HG02798 (cell line): ENCODE data around the gene MXI1.
"Not testable (repeated sequence)": the region's sequence is repeated elsewhere in the genome, so short reads cannot be mapped to it uniquely, and the experiment has no call there.

Experiments used
- ATAC-seq: cut with Tn5 transposase; IDR thresholded peaks from one replicate; pipeline ENCODE4 v1.9.1; 2021; ENCODE audit warnings: mild to moderate bottlenecking; ENCODE audit not compliant: unreplicated experiment, poor library complexity

Gene MXI1

DNA sequence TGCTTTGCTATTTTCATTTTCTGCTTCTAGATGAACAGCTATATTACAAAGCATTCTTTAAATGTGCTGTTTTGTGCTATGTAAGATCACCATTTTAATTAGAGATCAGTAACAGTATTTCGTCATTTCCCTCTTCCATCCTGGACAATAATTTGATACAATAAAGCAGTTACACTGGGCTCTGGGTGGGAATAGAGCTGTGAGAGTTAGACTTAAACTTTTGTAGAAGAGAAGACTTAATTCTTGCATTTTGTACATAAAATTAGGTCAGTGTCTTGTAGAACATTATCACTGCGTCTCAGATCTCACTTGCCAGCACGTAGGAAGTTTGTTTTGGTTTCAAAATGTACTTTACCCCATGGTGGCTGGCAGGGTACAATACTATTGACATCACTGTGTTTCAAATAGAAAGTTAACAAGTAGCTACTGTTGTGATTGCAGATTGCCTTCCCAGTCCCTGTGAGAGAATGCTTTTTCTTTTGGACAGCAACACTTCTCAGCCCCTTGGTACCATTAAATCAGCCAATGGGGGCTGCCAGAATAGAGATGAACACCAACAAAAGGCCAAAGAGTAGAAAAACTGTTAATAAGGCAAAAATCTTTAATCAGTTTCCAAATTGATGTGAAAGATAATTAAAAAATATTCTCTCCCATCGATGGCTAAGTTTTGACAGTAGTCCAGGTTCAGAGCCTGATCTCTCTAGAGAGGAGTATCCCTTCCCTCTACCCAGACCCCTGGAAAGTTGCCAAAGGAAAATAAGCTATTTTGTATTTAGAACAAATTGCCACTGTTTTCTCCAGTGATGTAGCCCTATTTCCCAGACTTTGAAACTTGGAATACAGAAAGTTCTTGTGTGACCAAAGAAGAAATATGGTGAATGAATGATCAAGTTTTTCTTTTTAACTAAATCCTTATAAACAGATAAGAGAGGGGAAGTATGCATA lies 62.2 kb downstream of the MXI1 start:
- no peak for ATAC-seq

DNA sequence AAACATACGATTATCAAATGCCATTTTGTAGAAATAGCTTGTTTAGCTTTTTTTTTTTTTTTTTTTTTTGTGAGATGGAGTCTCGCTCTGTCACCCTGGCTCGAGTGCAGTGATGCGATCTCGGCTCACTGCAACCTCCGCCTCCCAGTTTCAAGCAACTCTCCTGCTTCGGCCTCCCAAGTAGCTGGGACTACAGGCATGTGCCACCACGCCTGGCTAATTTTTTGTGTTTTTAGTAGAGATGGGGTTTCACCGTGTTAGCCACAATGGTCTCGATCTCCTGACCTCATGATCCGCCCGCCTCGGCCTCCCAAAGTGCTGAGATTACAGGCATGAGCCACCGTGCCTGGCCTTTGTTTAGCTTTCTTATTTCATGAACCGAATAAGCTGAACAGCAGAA lies 65.6 kb downstream of the MXI1 start:
- not testable (repeated sequence) for ATAC-seq

DNA sequence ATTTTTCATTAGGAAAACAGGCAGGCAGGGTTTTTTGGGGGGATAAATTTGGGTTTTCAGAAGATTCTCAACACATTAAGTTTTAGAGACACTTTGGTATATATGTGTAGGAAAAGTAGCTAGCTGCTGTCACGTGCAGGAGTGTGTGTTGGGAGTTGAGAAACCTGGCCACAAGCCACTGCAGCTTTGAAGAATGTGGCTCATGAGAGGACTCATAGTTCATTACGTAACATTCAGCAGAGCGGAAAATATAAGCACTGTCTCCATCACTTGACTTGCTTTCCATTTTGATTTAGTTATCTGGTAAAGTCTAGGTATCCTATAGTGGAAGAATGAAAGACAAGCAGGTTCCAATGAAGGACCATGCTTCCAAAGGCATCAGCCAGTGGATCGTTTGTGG lies 66.1 kb downstream of the MXI1 start:
- ATAC-seq: no peak

DNA sequence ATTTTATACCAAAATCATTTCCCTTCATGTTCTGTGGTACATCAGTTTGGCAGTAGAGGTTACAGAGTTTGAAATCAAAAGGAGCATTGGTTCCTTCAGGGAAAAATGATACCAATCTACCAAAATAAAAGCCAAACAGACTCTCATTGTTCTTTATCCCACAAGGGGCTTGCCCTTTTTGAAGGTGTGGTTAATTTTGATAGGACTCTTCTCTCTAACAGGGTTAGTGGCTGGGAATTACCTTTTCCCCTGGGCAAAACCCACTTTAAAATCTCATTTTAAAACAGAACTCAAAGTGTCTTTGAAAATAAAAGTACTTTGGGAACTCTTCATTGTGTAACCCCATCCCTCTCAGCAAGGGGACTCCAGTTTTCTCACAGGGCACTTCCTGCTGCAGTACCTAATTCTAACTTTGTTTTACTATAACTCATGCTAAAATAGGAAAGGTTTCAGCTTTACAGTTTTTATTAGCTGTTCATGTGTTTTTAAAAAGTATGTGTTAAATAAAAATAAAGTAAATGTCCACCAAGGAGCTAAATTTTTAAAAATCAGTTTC lies 66.7 kb downstream of the MXI1 start:
- no peak for ATAC-seq

DNA sequence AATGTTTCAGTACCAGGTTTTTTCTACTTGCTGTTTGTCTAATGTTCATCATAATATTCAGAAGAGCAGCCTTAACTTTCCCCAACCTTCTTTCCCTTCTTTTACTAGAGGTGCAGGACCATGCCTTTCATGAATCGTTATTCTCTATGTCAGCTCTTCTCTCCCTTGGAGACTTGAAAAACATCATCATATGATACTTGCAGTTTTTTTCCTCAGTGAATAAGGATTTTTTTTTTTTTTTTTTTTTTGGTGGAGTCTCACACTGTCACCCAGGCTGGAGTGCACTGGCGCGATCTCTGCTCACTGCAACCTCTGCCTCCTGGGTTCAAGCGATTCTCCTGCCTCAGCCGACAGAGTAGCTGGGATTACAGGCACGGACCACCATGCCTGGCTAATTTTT lies 67.2 kb downstream of the MXI1 start:
- ATAC-seq: no peak

DNA sequence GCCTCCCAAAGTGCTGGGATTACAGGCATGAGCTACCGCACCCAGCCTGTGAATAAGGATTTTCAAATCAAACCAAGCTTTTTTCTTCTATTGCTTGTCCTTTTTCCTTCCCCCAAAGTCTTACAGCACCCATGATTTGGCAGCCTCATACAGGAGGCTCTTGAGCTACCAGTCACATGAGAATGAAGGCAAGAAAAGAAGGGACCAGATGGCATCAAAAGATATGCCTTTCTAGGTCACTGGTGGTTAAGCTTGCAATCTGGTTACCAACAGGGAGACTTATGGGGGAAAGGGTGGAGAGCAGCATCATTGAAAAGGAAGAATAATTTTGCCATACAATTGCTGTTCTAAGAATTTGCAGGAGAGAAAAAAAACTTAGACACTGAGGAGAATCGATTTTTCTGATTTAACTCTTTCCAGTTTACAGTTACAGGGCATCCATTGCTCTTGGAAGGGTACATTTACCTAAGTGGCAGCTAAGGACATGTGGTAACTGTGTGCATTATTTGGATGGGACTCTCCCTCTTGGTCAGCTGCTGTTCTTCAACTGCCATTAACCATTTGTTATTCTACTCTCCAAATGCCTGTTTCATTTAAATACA lies 67.8 kb downstream of the MXI1 start:
- no peak for ATAC-seq

DNA sequence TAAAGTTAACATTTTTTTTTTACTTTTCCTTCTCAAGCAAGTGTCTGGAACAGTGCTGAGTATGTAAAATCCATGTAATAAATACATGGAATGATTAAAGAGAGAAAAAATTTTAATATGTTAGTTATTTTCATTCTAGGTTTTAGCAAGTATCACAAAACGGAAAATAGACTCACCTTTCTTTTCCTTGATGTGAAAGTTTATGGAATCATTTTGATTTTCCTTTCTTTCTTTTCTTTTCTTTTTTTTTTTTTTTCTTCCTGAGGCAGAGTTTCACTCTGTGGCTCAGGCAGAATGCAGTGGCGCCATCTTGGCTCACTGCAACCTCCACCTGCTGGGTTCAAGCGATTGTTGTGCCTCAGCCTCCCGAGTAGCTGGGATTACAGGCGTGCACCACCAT lies 69.2 kb downstream of the MXI1 start:
- no peak for ATAC-seq

DNA sequence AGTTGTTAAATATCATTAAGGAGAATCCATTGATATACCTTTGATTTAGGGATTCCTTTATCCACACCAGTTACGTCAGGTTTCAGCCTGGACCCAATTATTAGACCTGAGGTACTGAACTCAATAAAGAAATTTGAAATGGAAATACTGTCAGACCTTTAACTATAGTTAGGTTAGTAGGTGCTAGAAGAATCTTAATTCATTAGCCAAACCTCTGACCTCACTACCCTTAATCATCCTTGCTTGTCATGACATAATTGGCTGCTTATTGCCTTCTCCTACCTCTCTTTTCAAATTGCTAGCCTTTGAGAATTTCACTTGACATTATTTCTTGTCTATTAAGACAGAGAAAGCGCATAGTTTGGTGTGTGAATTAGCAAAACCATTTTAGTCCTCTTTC lies 70.2 kb downstream of the MXI1 start:
- no peak for ATAC-seq

DNA sequence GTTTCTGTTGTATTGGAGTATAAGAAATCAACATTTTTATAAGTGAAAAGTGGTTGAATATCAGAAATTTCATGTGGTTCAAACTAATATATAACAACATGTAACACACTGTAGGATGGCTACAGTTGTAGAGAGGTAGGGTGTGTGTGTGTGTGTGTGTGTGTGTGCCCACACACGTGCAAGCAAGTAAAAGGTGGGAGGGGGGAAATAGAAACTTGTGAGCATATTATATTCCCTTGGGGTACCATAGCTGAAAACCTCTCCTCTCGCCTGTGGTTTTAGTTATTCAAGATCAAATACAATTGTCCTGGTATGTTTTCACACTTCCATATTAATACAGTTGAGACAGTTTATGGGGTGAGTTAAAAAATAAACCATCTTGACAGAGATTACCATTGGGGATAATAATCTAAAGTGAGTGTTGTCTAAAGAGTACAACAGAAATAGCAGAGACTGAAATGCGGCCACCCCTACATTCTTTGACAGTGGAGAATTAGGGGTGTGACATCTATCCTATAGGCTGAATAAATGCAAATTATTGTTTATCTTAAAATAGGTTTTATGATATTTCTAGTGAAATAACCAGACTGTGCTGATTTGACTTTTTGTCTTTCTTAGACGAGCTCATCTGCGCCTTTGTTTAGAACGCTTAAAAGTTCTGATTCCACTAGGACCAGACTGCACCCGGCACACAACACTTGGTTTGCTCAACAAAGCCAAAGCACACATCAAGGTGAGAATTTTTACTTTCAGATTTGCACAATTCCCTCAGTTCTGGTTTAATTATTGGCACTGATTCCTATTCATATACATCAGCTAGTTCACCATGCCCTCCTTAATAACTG lies 71.4 kb downstream of the MXI1 start:
- no peak for ATAC-seq

DNA sequence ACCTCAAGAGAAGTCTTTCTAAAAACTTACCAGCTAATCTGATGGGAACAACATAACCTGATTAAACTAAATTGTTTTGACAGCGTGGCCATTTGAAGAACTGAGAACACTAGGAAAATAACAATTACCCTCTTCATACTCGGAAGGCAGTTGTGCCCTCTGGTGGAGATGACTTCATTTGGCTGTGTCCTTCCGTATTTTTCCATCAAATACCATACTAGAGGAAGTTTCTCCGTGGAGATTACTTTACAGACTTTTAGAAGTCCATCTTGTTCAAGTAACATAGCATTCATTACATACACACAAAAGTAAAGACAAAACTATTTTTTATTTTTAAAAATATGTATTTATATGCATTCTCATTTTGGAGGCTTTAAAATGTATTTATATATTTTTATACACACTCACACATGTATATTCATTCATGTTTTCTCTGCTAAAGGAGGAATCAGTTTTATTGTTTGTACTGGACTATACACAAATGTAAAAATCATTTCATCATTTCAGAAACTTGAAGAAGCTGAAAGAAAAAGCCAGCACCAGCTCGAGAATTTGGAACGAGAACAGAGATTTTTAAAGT lies 72.1 kb downstream of the MXI1 start:
- ATAC-seq: no peak

DNA sequence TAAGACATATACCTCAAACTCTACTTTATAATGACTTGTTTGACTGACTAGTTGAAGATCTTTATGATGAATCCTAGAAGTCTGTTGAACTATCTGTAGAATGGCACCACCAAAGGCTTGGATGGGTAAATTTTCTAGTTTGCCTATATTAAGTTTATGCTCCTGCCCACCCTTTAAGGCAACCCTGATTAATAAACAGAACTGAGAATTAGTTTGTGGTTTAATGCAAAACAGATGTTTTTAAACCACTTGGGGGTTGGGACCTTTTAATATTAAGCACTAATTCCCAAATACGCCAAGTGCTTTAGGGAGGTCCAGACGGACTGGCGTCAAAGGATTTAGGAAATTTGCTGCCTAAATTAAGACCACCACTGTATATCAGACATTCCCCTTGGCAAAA lies 76.9 kb downstream of the MXI1 start:
- no peak for ATAC-seq

DNA sequence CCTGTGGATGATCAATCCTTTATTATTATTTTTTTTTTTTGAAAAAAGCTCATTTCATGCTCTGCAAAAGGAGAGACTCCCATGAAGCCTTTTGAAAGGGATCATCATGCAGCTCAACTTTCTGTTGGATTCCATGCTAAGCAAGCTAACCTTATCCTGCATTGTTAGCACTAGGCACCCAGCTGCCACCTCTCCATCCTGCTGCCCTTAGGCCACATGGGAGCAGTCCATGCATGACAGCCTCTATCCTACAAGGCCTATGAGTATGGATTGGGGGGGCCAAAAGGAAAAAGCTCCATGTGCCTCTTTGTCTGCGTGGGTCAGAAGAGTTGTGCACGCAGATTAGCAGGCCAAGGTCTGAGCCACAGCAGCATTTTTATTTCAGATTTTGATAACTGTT lies 78.1 kb downstream of the MXI1 start:
- ATAC-seq: no peak

DNA sequence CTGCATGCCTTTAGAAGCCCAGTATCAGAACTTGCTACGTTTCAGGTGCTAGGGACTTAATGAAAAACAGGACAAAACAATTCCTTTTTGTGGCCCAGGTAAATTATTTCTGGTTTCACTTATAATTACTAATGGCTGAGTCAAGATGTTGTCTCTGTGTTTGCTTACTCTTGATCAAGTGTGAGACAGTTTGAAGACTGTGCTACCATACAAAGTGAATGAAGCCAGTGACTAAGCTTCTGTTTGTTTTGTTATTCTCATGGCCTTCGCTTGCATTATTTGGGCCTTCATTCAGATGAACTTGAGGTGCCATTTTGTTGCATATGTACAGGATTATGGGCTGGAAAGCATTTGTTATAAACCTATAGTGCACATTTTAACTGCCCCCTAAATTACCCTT lies 79.4 kb downstream of the MXI1 start:
- no peak for ATAC-seq

DNA sequence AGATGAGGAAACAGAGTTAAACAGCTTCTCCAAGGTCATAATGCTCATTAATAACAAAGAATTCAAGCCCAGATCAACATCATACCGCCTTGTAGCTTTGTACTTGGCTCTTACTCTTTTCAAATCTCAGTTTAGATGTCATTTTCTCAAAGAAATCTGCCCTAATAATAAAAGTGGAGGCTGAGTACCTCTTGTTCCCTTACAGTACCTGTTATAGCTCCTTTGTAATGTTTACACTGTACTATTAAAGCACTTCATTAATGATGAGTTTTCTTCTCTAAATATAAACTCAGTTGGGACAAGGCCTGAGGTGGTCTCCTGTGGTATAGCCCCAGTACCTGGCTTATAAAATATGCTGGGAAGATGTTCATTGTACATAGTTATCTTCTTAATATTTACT lies 89.6 kb downstream of the MXI1 start:
- ATAC-seq: no peak

DNA sequence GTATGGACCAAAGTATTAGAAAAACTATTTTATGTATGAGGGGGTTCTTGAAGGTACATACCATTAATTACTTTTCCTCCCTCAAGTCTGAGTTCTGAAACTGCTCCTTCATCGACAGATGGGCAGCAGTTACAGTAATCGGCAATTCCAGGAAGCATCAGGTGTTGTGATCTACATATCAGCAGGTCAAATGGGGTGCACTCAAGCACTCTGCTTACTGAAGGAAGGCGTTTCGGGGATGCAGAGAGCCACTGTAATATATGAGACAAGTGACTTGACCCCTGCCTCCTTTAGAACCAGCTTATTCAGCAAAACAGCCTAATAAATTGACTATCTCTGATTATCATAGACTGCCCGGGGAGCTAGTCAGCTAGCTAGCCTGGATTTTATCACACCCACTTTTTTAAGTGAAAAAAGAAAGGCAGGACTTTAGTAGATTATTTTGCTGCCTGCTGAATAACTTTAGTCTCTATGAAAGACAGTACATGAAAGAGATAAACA lies 93.1 kb downstream of the MXI1 start:
- ATAC-seq: no peak

DNA sequence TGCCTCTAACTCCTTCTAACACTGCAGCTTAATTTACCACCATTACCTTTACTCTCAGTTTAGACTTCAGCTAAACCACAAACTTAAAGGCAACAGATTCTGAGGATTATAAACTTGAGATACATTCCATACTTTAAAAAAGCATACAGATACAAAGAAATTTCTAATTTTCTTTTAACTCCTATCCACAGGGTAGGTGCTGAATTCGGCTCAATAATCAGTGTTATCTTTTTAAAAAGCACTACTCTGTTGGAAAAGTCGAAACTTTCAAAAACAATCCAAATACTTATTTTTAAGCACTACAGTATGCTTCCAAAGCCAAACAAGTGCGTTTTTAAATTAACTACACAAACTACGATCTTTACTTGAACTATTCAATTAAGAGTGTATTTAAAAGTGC lies 96.3 kb downstream of the MXI1 start:
- ATAC-seq: no peak

DNA sequence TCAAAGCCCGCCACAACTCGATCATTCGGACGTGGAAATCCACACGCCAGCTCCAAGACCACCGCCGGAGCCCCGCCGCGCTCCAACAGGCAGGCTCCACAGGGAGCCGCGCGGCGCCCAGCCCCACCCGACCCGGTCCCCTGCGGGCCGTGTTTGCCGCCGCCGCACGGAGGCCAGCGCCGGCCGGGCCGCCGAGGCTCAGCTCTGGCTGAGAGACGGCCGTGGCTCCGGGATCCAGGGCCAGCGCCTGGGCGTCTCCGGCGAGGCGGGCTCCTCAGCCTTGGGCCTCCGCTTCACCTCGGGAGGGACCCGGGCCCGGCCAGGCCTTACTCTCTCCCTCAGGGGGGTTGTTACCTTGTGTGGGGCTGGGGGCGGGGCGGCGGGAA lies 97.0 kb downstream of the MXI1 start:
- peak; percentile 44 for ATAC-seq

DNA sequence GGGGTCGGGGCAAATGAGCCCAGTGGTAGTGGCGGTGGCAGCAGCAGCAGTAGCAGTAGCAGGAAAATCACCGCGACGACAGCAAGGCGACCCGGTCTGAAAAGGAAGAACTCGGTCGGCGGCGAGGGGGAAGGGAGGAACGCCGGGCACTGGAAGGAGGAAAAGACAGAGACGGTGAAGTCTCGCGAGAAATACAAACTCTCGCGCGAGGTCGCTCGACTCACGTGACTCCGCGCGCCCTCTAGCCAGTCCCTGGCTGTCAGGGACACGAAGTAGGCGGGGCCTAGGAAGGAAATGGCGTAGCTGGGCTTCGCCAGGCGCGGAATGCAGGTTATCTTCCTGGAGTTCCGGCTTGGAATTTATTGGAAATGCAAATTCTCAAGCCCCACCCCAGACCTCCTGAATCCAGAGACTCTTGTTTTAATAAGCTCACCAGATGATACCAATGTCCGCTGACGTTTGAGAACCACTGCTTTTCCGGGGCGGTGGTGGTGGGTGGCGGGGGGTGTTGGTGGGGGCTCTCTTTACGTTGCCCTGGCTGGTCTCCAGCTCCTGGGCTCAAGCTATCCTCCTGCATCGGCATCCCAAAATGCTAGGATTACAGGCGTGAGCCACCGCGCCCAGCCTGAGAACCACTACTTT lies 97.5 kb downstream of the MXI1 start, which contains the start of gene SMNDC1:
Gene SMNDC1 (minus strand): TSS at position 141 of the 642 bp plus-strand sequence. CDS start 1,333 bp downstream, outside the sequence.
- ATAC-seq: peak; percentile 95

DNA sequence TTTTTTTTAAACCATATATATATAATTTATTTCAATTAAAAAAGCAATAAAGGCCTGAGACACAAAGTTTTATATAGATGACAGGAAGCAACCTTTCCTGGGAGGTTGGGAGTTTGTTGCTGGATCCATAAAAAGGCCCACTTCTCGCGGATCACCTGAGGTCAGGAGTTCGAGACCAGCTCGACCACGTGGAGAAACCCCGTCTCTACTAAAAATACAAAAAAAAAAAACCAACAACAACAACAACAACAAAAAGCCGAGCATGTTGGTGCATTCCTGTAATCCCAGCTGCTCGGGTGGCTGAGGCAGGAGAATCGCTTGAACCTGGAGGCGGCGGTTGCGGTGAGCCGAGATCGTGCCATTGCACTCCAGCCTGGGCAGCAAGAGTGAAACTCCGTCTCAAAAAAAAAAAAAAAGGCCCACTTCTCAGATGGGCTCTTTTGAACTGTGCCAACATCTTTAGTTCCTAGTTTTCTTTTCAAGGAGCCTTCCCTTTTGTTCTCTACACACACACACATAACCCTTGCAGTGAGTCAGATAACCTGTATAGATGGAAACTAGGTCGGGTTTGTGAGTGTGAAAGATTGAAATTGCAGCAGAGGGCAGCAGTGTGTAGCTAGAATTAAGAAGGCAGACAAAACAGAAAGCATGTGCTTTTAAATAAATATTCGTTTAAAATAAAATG lies 98.5 kb downstream of the MXI1 start:
- peak; percentile 54 for ATAC-seq
